SK-N-SH (cell line): ENCODE results near the gene R3HDM2. TPM values are rescaled to one million over a fixed set of nuclear protein-coding genes. Genes with fewer than 3 reads are reported as not detected.

Experiments
- CTCF ChIA-PET: fragments of 300-600, 350-600 bp; formaldehyde crosslinking; extraction: SDS; loops from one replicate; lab custom pipeline; 2021; lab: Yijun Ruan, JAX
- POLR2A ChIA-PET: fragments of 350-600 bp; sonication (Branson Sonifier 250); formaldehyde crosslinking; extraction: SDS; loops from one replicate; lab custom pipeline; 2020; ENCODE audit warnings: antibody characterized with exemption, inconsistent platforms; lab: Yijun Ruan, JAX
- DNase-seq: peaks from one replicate; pipeline ENCODE4 v3.0.0; 2012
- H2AFZ ChIP-seq: fragments of 200-600 bp; sonication (generic); 2 replicates; pipeline ENCODE4 v1.8.1; 2016; ENCODE audit warnings: antibody characterized with exemption, mild to moderate bottlenecking, low read depth
- H3F3A ChIP-seq: fragments of 200-600 bp; sonication (generic); replicated peaks from 2 replicates; pipeline ENCODE3; 2016; ENCODE audit warnings: antibody characterized with exemption, mild to moderate bottlenecking; ENCODE audit not compliant: insufficient read depth
- H3K27ac ChIP-seq, 2 experiments: fragments of 200-500 bp in 1 of 2; fragments of 200-600 bp in 1 of 2; sonication (Bioruptor generic) in 1 of 2; sonication (generic), shearing (Covaris generic) in 1 of 2; 2 replicates each; pipeline versions ENCODE4 v1.5.1 to v1.6.1; 2014 to 2016; ENCODE audit warnings: low read depth in 2 of 2, inconsistent platforms in 1 of 2, low read length in 1 of 2, mild to moderate bottlenecking in 1 of 2, mixed read lengths in 1 of 2
- H3K27me3 ChIP-seq: fragments of 200-600 bp; sonication (generic), shearing (Covaris generic); 2 replicates; pipeline ENCODE4 v1.6.1; 2016; ENCODE audit warnings: mixed run types; ENCODE audit not compliant: insufficient read depth
- H3K36me3 ChIP-seq, 2 experiments: fragments of 200-500 bp in 1 of 2; fragments of 200-600 bp in 1 of 2; sonication (Bioruptor generic) in 1 of 2; sonication (generic) in 1 of 2; replicated peaks in 1 of 2; 2 replicates each; pipeline versions ENCODE3 to v1.5.1; 2014 to 2016; ENCODE audit warnings: low read length in 1 of 2, mild to moderate bottlenecking in 1 of 2; ENCODE audit not compliant: insufficient read depth in 2 of 2, control insufficient read depth in 1 of 2
- H3K4me1 ChIP-seq, 2 experiments: fragments of 200-500 bp in 1 of 2; fragments of 200-600 bp in 1 of 2; sonication (Bioruptor generic) in 1 of 2; sonication (generic), shearing (Covaris generic) in 1 of 2; 2 replicates each; pipeline versions ENCODE4 v1.5.1 to v1.6.1; 2014 to 2016; ENCODE audit warnings: low read depth in 1 of 2, low read length in 1 of 2, mixed run types in 1 of 2; ENCODE audit not compliant: insufficient read depth in 2 of 2, control insufficient read depth in 1 of 2
- H3K4me2 ChIP-seq: fragments of 200-600 bp; sonication (generic), shearing (Covaris generic); 2 replicates; pipeline ENCODE4 v1.6.1; 2017; ENCODE audit warnings: mixed run types
- H3K4me3 ChIP-seq, 2 experiments: fragments of 200-500 bp in 1 of 2; fragments of 200-600 bp in 1 of 2; sonication (Bioruptor generic) in 1 of 2; sonication (generic), shearing (Covaris generic) in 1 of 2; 2 replicates each; pipeline versions ENCODE4 v1.5.1 to v1.8.1; 2014 to 2016; ENCODE audit warnings: low read depth in 2 of 2, inconsistent platforms in 1 of 2, low read length in 1 of 2, mild to moderate bottlenecking in 1 of 2, mixed read lengths in 1 of 2, moderate library complexity in 1 of 2
- H3K79me2 ChIP-seq: fragments of 200-600 bp; sonication (generic); 2 replicates; pipeline ENCODE4 v1.8.1; 2017; ENCODE audit warnings: mild to moderate bottlenecking; ENCODE audit not compliant: insufficient read depth
- H3K9ac ChIP-seq: fragments of 200-600 bp; sonication (generic); 2 replicates; pipeline ENCODE4 v1.6.1; 2017; ENCODE audit warnings: mixed run types
- H3K9me2 ChIP-seq: fragments of 200-600 bp; sonication (generic); 2 replicates; pipeline ENCODE4 v1.6.1; 2017; ENCODE audit warnings: mixed run types
- H3K9me3 ChIP-seq: fragments of 200-600 bp; sonication (generic); 2 replicates; pipeline ENCODE4 v1.6.1; 2017; ENCODE audit warnings: mixed run types, mild to moderate bottlenecking, moderate library complexity
- H4K20me1 ChIP-seq: fragments of 200-600 bp; sonication (generic); 2 replicates; pipeline ENCODE4 v1.6.1; 2017; ENCODE audit warnings: mild to moderate bottlenecking, mixed run types; ENCODE audit not compliant: insufficient read depth
- ELF1 ChIP-seq: IDR thresholded peaks from 2 replicates; pipeline ENCODE4 v1.4.0; 2012
- EP300 ChIP-seq, 2 experiments: IDR thresholded peaks; 2 replicates each; pipeline versions ENCODE4 v1.4.0 to v1.6.1; 2012; ENCODE audit warnings: borderline replicate concordance in 1 of 2, low read depth in 1 of 2, low read length in 1 of 2
- FOSL2 ChIP-seq: IDR thresholded peaks from 2 replicates; pipeline ENCODE4 v1.4.0; 2012; ENCODE audit warnings: low read depth, mild to moderate bottlenecking, moderate library complexity, borderline replicate concordance
- GABPA ChIP-seq: IDR thresholded peaks from 2 replicates; pipeline ENCODE4 v1.4.0; 2012; ENCODE audit warnings: low read depth, mild to moderate bottlenecking
- GATA2 ChIP-seq: sonication (generic); formaldehyde crosslinking; IDR thresholded peaks from 2 replicates; pipeline ENCODE4 v1.5.0; 2020; ENCODE audit warnings: mild to moderate bottlenecking, missing genetic modification reagents
- JUND ChIP-seq: IDR thresholded peaks from 2 replicates; pipeline ENCODE4 v1.4.0; 2012
- MEF2A ChIP-seq: IDR thresholded peaks from 2 replicates; pipeline ENCODE4 v1.4.0; 2012; ENCODE audit warnings: low read depth, borderline replicate concordance
- NFIC ChIP-seq: IDR thresholded peaks from 2 replicates; pipeline ENCODE4 v1.4.0; 2012; ENCODE audit warnings: borderline replicate concordance
- PBX3 ChIP-seq: IDR thresholded peaks from 2 replicates; pipeline ENCODE4; 2012
- RFX5 ChIP-seq: IDR thresholded peaks from 2 replicates; pipeline ENCODE4 v1.6.1; 2012; ENCODE audit warnings: mild to moderate bottlenecking, improper control_type of control experiment, low read length
- SIN3A ChIP-seq: IDR thresholded peaks from 2 replicates; pipeline ENCODE4 v1.6.1; 2012; ENCODE audit warnings: low read depth, mild to moderate bottlenecking, low read length, moderate library complexity, borderline replicate concordance
- TCF12 ChIP-seq: IDR thresholded peaks from 2 replicates; pipeline ENCODE4 v1.4.0; 2012
- ZBTB33 ChIP-seq: IDR thresholded peaks from 2 replicates; pipeline ENCODE4 v1.4.0; 2012; ENCODE audit warnings: low read depth, borderline replicate concordance
- WGBS: methylation state at CpG from one replicate; pipeline ENCODE4 v1.1.6; 2017; ENCODE audit warnings: low lambda C conversion rate; 5-methylcytosine and 5-hydroxymethylcytosine counted together
- polyA plus RNA-seq, 3 experiments: library from polyadenylated mRNA; depleted of rRNA; stranded (reverse); fragments of >200 nt; gene quantifications; 2 replicates each; pipeline ENCODE4 v1.2.3, GENCODE V29; 2012
- TF ChIP-seq, protein P1 (sequence below): fragments of 150-350 bp; IDR thresholded peaks from 2 replicates; pipeline ENCODE4 v1.6.1; 2016; ENCODE audit warnings: mild to moderate bottlenecking, low read depth, low read length
- TF ChIP-seq, protein P2 (sequence below): fragments of 150-350 bp; IDR thresholded peaks from 2 replicates; pipeline ENCODE4 v1.6.1; 2017; ENCODE audit warnings: antibody characterized with exemption, low read length, low read depth, borderline replicate concordance

The R3HDM2 gene
- polyA plus RNA-seq, 1 of the 3 experiments (the other 2 are of a cell fraction): 23.1 TPM

- Histone ChIP-seq H3K27ac (no peak overlapping the region; a peak in 1 of 4 replicates), H4K20me1 (no peaks in the 10 kb centered on the region)
Observed at GRCh38 chr12:57235017-57235727, 195.7 kb downstream of the R3HDM2 start.

DNA sequence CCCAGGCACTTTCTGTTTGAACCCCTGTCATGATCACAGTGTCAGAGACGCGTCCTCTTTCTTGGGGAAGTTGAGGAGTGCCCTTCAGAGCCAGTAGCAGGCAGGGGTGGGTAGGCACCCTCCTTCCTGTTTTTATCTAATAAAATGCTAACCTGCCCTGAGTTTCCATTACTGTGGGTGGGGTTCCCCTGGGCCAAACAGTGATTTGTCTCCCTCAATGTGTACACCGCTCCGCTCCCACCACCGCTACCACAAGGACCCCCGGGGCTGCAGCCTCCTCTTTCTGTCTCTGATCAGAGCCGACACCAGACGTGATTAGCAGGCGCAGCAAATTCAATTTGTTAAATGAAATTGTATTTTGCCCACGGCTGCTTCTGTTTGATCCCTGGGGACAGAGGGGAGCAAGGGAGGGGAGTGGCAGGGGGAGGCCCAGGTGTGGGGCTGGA is 196.2 kb downstream of the R3HDM2 start:
- Histone ChIP-seq H3K36me3 (peaks cover 22 to 37% of the 10 kb centered on the region in 2 experiments), H3K9ac (no peak overlapping the region), H3K79me2 (peaks cover 26% of the 10 kb centered on the region), H2AFZ (no peak overlapping the region), H3K4me1 (peaks cover 0 to 40% of the 10 kb centered on the region in 2 experiments; a peak in 1 of 4 replicates), H3F3A (peaks cover 9% of the 10 kb centered on the region), H3K27ac (no peak overlapping the region; a peak in 1 of 4 replicates), H3K27me3 (no peaks in the 10 kb centered on the region), H3K4me3 (no peak overlapping the region), H3K9me2 (no peaks in the 10 kb centered on the region), H4K20me1 (no peaks in the 10 kb centered on the region), H3K4me2 (no peak overlapping the region), H3K9me3 (no peaks in the 10 kb centered on the region)
- no peak for TF ChIP-seq PBX3
- peak in 1 of 2 experiments; percentile 49; a peak in 1 of 4 replicates for TF ChIP-seq EP300 (IDR thresholded peaks at IDR 0.05; ENCODE audit: borderline replicate concordance in 1 of 2, low read depth in 1 of 2, low read length in 1 of 2)
- WGBS: 80% methylated on average over 10 of the region's 10 CpGs
- peak; percentile 54 for DNase-seq
- ChIA-PET CTCF (interaction anchor here (11.9 to 31.5 kb wide), 2 partner anchors 7 to 22 kb away, joined by 271 to 937 read pairs; partner anchors contain the start of genes NXPH4 and SHMT2), POLR2A (no interaction called here)

More at GRCh38 chr12:57235017-57235727, 195.7 kb downstream of the R3HDM2 start:
- Histone ChIP-seq H3K4me1 (peaks cover 0 to 41% of the 10 kb centered on the region in 2 experiments; a peak in 1 of 4 replicates), H3F3A (peaks cover 9% of the 10 kb centered on the region), H3K9me3 (no peaks in the 10 kb centered on the region), H3K9me2 (no peaks in the 10 kb centered on the region), H3K4me2 (no peak overlapping the region), H3K9ac (no peak overlapping the region), H3K79me2 (peaks cover 21% of the 10 kb centered on the region), H2AFZ (no peak overlapping the region), H3K27me3 (no peaks in the 10 kb centered on the region), H3K4me3 (no peak overlapping the region), H3K36me3 (peaks cover 22 to 37% of the 10 kb centered on the region in 2 experiments)
- TF ChIP-seq EP300 (IDR thresholded peaks at IDR 0.05; ENCODE audit: borderline replicate concordance in 1 of 2, low read depth in 1 of 2, low read length in 1 of 2): no peak
- ChIA-PET CTCF (interaction anchor here (11.9 to 31.5 kb wide), 2 partner anchors 8 to 23 kb away, joined by 271 to 937 read pairs; partner anchors contain the start of genes NXPH4 and SHMT2), POLR2A (interaction anchor here (1.0 kb wide), 1 partner anchor 278 kb away, joined by 3 read pairs; no protein-coding TSS in a partner anchor)
- 85% methylated on average over 16 of the region's 26 CpGs for whole genome bisulfite sequencing
- peak; percentile 63 for DNase-seq

GRCh38 chr12:57234233-57234570 is 196.6 kb downstream of the R3HDM2 start:
- H3F3A ChIP-seq: peaks cover 9% of the 10 kb centered on the region
- peaks cover 0 to 38% of the 10 kb centered on the region in 2 experiments; a peak in 1 of 4 replicates for H3K4me1 ChIP-seq
- no peaks in the 10 kb centered on the region for H4K20me1 ChIP-seq
- H3K4me2 ChIP-seq: no peak overlapping the region
- no peak overlapping the region for H3K27ac ChIP-seq
- H3K36me3 ChIP-seq: peaks cover 22 to 37% of the 10 kb centered on the region in 2 experiments
- no peak overlapping the region for H3K9ac ChIP-seq
- H3K4me3 ChIP-seq: no peak overlapping the region
- H3K9me3 ChIP-seq: no peaks in the 10 kb centered on the region
- no peaks in the 10 kb centered on the region for H3K27me3 ChIP-seq
- DNase-seq: no peak
- H3K9me2 ChIP-seq: no peaks in the 10 kb centered on the region
- ChIA-PET CTCF (interaction anchor here (1.0 to 31.5 kb wide), 4 partner anchors 6 to 110 kb away, joined by 5 to 937 read pairs (median 138); partner anchors contain the start of gene NXPH4), POLR2A (no interaction called here)
- H3K79me2 ChIP-seq: peaks cover 28% of the 10 kb centered on the region
- H2AFZ ChIP-seq: no peak overlapping the region
- WGBS: 87% methylated on average over 3 of the region's 3 CpGs
- TF ChIP-seq ELF1 (no peak), GABPA (no peak), GATA2 (CRISPR knock-in tag) (no peak), ZBTB33 (no peak), NFIC (no peak), EP300 (IDR thresholded peaks at IDR 0.05; ENCODE audit: borderline replicate concordance in 1 of 2, low read depth in 1 of 2, low read length in 1 of 2) (no peak), TCF12 (no peak), JUND (no peak), FOSL2 (no peak), SIN3A (no peak), MEF2A (no peak), RFX5 (no peak)
- TF ChIP-seq, protein P1, sequence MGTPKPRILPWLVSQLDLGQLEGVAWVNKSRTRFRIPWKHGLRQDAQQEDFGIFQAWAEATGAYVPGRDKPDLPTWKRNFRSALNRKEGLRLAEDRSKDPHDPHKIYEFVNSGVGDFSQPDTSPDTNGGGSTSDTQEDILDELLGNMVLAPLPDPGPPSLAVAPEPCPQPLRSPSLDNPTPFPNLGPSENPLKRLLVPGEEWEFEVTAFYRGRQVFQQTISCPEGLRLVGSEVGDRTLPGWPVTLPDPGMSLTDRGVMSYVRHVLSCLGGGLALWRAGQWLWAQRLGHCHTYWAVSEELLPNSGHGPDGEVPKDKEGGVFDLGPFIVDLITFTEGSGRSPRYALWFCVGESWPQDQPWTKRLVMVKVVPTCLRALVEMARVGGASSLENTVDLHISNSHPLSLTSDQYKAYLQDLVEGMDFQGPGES: no peak
- TF ChIP-seq, protein P2, sequence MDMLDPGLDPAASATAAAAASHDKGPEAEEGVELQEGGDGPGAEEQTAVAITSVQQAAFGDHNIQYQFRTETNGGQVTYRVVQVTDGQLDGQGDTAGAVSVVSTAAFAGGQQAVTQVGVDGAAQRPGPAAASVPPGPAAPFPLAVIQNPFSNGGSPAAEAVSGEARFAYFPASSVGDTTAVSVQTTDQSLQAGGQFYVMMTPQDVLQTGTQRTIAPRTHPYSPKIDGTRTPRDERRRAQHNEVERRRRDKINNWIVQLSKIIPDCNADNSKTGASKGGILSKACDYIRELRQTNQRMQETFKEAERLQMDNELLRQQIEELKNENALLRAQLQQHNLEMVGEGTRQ: no peak
